IMR-90 (cell line): ENCODE data around the gene LRPAP1. TPM values are rescaled to one million over a fixed set of nuclear protein-coding genes. Genes with fewer than 3 reads are reported as not detected.
"Not testable (repeated sequence)": the region's sequence is repeated elsewhere in the genome, so short reads cannot be mapped to it uniquely, and the experiment has no call there.

Source experiments
- ATAC-seq: fragments of 200-7000 bp; cut with Tn5 transposase; 2 replicates; pipeline ENCODE4 v1.9.1; 2020; ENCODE audit warnings: low read depth, mild to moderate bottlenecking, moderate library complexity
- BruUV-seq: library from RNA; stranded (reverse); fragments of 400-500 nt; replicated peaks from 2 replicates; lab custom pipeline; 2021; lab: Mats Ljungman, UMichigan
- CTCF ChIA-PET: fragments of 300-600 bp; formaldehyde crosslinking; extraction: SDS; loops from one replicate; lab custom pipeline; 2021; ENCODE audit warnings: antibody characterized with exemption; lab: Yijun Ruan, JAX
- POLR2A ChIA-PET: fragments of 300-600 bp; sonication (Branson Sonifier 250); formaldehyde crosslinking; loops from one replicate; lab custom pipeline; 2022; ENCODE audit warnings: antibody characterized with exemption; ENCODE audit not compliant: unreplicated experiment; lab: Charles Lee
- DNase-seq: peaks from one replicate; pipeline ENCODE4 v3.0.0; 2013
- H2AFZ ChIP-seq: replicated peaks from 2 replicates; pipeline ENCODE3; 2013; ENCODE audit warnings: low read length, mild to moderate bottlenecking; ENCODE audit not compliant: poor library complexity
- H2AK5ac ChIP-seq: 2 replicates; pipeline ENCODE4 v1.6.1; 2013; ENCODE audit warnings: low read depth, low read length, inconsistent platforms
- H2AK9ac ChIP-seq: replicated peaks from 2 replicates; pipeline ENCODE3; 2013; ENCODE audit warnings: mild to moderate bottlenecking, low read depth, low read length, moderate library complexity; ENCODE audit not compliant: poor library complexity
- H2BK120ac ChIP-seq: 2 replicates; pipeline ENCODE4 v1.6.1; 2013; ENCODE audit warnings: low read depth, low read length, inconsistent platforms
- H2BK15ac ChIP-seq: 3 replicates; pipeline ENCODE4 v1.6.1; 2013; ENCODE audit warnings: low read depth, low read length, inconsistent platforms
- H2BK20ac ChIP-seq: 2 replicates; pipeline ENCODE4 v1.6.1; 2013; ENCODE audit warnings: low read depth, mild to moderate bottlenecking, inconsistent platforms, low read length, moderate library complexity
- H2BK5ac ChIP-seq: 2 replicates; pipeline ENCODE4 v1.6.1; 2013; ENCODE audit warnings: mild to moderate bottlenecking, low read depth, low read length, inconsistent platforms; ENCODE audit not compliant: poor library complexity, severe bottlenecking
- H3K14ac ChIP-seq: replicated peaks from 2 replicates; pipeline ENCODE4 v1.6.1; 2013; ENCODE audit warnings: low read depth, low read length, inconsistent platforms
- H3K18ac ChIP-seq: 2 replicates; pipeline ENCODE4 v1.6.1; 2013; ENCODE audit warnings: low read depth, low read length, control low read depth
- H3K23ac ChIP-seq: 2 replicates; pipeline ENCODE4 v1.6.1; 2013; ENCODE audit warnings: low read depth, low read length, inconsistent platforms
- H3K27ac ChIP-seq: 2 replicates; pipeline ENCODE4 v1.5.1; 2013; ENCODE audit warnings: mild to moderate bottlenecking, control low read depth, low read length; ENCODE audit not compliant: insufficient read depth
- H3K27me3 ChIP-seq: 2 replicates; pipeline ENCODE4 v1.6.1; 2013; ENCODE audit warnings: low read length; ENCODE audit not compliant: control insufficient read depth, insufficient read depth
- H3K36me3 ChIP-seq: 2 replicates; pipeline ENCODE4 v1.6.1; 2013; ENCODE audit warnings: low read length, mixed read lengths; ENCODE audit not compliant: control insufficient read depth, insufficient read depth
- H3K4ac ChIP-seq: 2 replicates; pipeline ENCODE4 v1.6.1; 2013; ENCODE audit warnings: low read depth, low read length, inconsistent platforms
- H3K4me1 ChIP-seq: 2 replicates; pipeline ENCODE4 v1.6.1; 2013; ENCODE audit warnings: low read length, mixed read lengths; ENCODE audit not compliant: control insufficient read depth, insufficient read depth
- H3K4me2 ChIP-seq: 2 replicates; pipeline ENCODE4 v1.6.1; 2013; ENCODE audit warnings: low read depth, mild to moderate bottlenecking, control low read depth, low read length, moderate library complexity
- H3K4me3 ChIP-seq: 2 replicates; pipeline ENCODE4 v1.5.1; 2013; ENCODE audit warnings: low read depth, mild to moderate bottlenecking, control low read depth, low read length, moderate library complexity; ENCODE audit not compliant: insufficient read depth
- H3K56ac ChIP-seq: 2 replicates; pipeline ENCODE4 v1.6.1; 2013; ENCODE audit warnings: low read length, inconsistent platforms; ENCODE audit not compliant: insufficient read depth; ENCODE audit errors: extremely low read depth
- H3K79me1 ChIP-seq, 2 experiments: 2 replicates each; pipeline ENCODE4 v1.6.1; 2013; ENCODE audit warnings: low read length in 2 of 2, inconsistent platforms in 1 of 2, low read depth in 1 of 2
- H3K9ac ChIP-seq: 2 replicates; pipeline ENCODE4 v1.6.1; 2013; ENCODE audit warnings: low read depth, low read length, control low read depth
- H3K9me1 ChIP-seq: 2 replicates; pipeline ENCODE4 v1.6.1; 2013; ENCODE audit warnings: low read length, inconsistent platforms; ENCODE audit not compliant: insufficient read depth
- H3K9me3 ChIP-seq: 2 replicates; pipeline ENCODE4 v1.6.1; 2013; ENCODE audit warnings: low read length; ENCODE audit not compliant: control insufficient read depth, insufficient read depth
- H4K20me1 ChIP-seq: 2 replicates; pipeline ENCODE4 v1.6.1; 2013; ENCODE audit warnings: low read length, inconsistent platforms; ENCODE audit not compliant: insufficient read depth
- H4K5ac ChIP-seq: 2 replicates; pipeline ENCODE4 v1.6.1; 2013; ENCODE audit warnings: mild to moderate bottlenecking, low read depth, low read length, control low read depth
- H4K8ac ChIP-seq, 2 experiments: 2 replicates each; pipeline ENCODE4 v1.6.1; 2013; ENCODE audit warnings: low read depth in 2 of 2, low read length in 2 of 2, control low read depth in 1 of 2, inconsistent platforms in 1 of 2
- H4K91ac ChIP-seq: 2 replicates; pipeline ENCODE4 v1.6.1; 2013; ENCODE audit warnings: low read depth, low read length, inconsistent platforms; ENCODE audit not compliant: insufficient read depth
- MAZ ChIP-seq: IDR thresholded peaks from 2 replicates; pipeline ENCODE4 v1.6.1; 2012; ENCODE audit warnings: low read depth, mild to moderate bottlenecking, low read length, improper control_type of control experiment, moderate library complexity, borderline replicate concordance
- MXI1 ChIP-seq: IDR thresholded peaks from 2 replicates; pipeline ENCODE4 v1.6.1; 2012; ENCODE audit warnings: low read depth, mild to moderate bottlenecking, low read length, moderate library complexity, borderline replicate concordance
- NFE2L2 ChIP-seq: fragments of 150-350 bp; IDR thresholded peaks from 2 replicates; pipeline ENCODE4 v1.6.1; 2016; ENCODE audit warnings: low read depth, mild to moderate bottlenecking, low read length
- RCOR1 ChIP-seq: IDR thresholded peaks from 2 replicates; pipeline ENCODE4 v1.6.1; 2012; ENCODE audit warnings: mild to moderate bottlenecking, low read length, improper control_type of control experiment; ENCODE audit not compliant: insufficient replicate concordance
- WGBS, 2 experiments: methylation state at CpG; one replicate each; pipeline versions ENCODE4 v1.1.5 to v1.1.7; 2013; ENCODE audit warnings: missing lambda C conversion rate in 2 of 2; ENCODE audit not compliant: insufficient read length in 1 of 2; ENCODE audit errors: extremely low coverage in 2 of 2; 5-methylcytosine and 5-hydroxymethylcytosine counted together
- dilution Hi-C: fragments of 300-500 bp; cut with HindIII; formaldehyde crosslinking; loops from one replicate; pipeline ENCODE4 v1.14.3; 2018; ENCODE audit warnings: low sequenced_read_pairs; ENCODE audit not compliant: unreplicated experiment
- in situ Hi-C: fragments of 300-500 bp; cut with MboI; formaldehyde crosslinking; loops from 3 replicates; pipeline ENCODE4 v1.14.3; 2019; ENCODE audit warnings: low sequenced_read_pairs, inconsistent platforms, mixed read lengths
- intact Hi-C: fragments of 100-400 bp; cut with micrococcal nuclease; formaldehyde crosslinking; loops from 2 replicates; pipeline ENCODE4 v1.10.0; 2022
- polyA plus RNA-seq, 3 experiments: library from polyadenylated mRNA; depleted of rRNA; stranded (reverse); fragments of >200 nt; gene quantifications; 2 replicates each; pipeline ENCODE4 v1.2.3, GENCODE V29; 2012; ENCODE audit warnings: low replicate concordance in 1 of 3
- total RNA-seq: library from RNA; depleted of rRNA; stranded (reverse); fragments of >200 nt; gene quantifications from 2 replicates; pipeline ENCODE4 v1.2.3, GENCODE V29; 2012

The LRPAP1 gene
- total and polyA plus RNA-seq, 2 of the 4 experiments (the other 2 are of a cell fraction) = 135 to 175 TPM

DNA sequence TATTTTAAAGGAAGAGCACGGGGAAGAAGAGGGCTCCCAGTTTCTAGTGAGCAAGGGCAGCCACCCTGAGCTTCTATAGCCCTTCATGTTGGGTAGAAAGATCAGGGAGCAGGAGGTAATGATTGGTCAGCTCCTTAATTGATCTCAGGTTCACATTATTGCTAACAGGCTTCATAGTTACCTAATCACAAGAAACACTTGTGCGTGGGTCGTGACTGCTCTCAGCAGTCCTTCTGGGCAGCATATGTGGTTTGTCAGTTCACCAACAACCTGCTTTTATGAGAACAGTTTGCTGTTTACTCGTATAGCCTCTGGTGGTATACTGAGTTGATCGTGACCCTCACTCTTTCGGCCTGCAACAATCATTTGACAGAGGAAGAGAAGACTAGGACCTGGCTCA lies 73.9 kb downstream of the LRPAP1 start:
- H3K4me2 ChIP-seq = no peak overlapping the region
- DNase-seq (no peak), ATAC-seq (no peak)
- H2BK20ac ChIP-seq = no peak overlapping the region
- dilution Hi-C loops = no loop called here
- 89% methylated on average over 3 of the region's 6 CpGs; no CpG with 5 or more reads in 1 of the 2 experiments for WGBS, 2 experiments
- no peak overlapping the region for H3K14ac ChIP-seq
- no peaks in the 10 kb centered on the region for H4K20me1 ChIP-seq
- peaks cover 33% of the 10 kb centered on the region for H3K27me3 ChIP-seq
- H3K9me1 ChIP-seq = no peaks in the 10 kb centered on the region
- no peak overlapping the region for H2BK5ac ChIP-seq
- BruUV-seq = no TSS peak
- H3K23ac ChIP-seq = no peak overlapping the region
- no peak overlapping the region for H3K56ac ChIP-seq
- TF ChIP-seq MXI1 (no peak), MAZ (no peak), RCOR1 (no peak), NFE2L2 (no peak)
- H3K9me3 ChIP-seq = peaks cover 9% of the 10 kb centered on the region
- no peak overlapping the region for H3K4me3 ChIP-seq
- no peak overlapping the region for H3K27ac ChIP-seq
- no peak overlapping the region for H3K4ac ChIP-seq
- no peak overlapping the region for H4K8ac ChIP-seq
- H4K5ac ChIP-seq = no peak overlapping the region
- H3K79me1 ChIP-seq = no peaks in the 10 kb centered on the region
- no peak overlapping the region for H2AK5ac ChIP-seq
- intact Hi-C loops = no loop called here
- no peaks in the 10 kb centered on the region for H3K4me1 ChIP-seq
- H3K18ac ChIP-seq = no peak overlapping the region
- H3K36me3 ChIP-seq = no peaks in the 10 kb centered on the region
- no peak overlapping the region for H2AK9ac ChIP-seq
- CTCF ChIA-PET = no interaction called here
- in situ Hi-C loops = no loop called here
- no peak overlapping the region for H2BK15ac ChIP-seq
- no peak overlapping the region for H2AFZ ChIP-seq
- POLR2A ChIA-PET = no interaction called here
- H4K91ac ChIP-seq = no peak overlapping the region
- no peak overlapping the region for H2BK120ac ChIP-seq
- no peak overlapping the region for H3K9ac ChIP-seq

DNA sequence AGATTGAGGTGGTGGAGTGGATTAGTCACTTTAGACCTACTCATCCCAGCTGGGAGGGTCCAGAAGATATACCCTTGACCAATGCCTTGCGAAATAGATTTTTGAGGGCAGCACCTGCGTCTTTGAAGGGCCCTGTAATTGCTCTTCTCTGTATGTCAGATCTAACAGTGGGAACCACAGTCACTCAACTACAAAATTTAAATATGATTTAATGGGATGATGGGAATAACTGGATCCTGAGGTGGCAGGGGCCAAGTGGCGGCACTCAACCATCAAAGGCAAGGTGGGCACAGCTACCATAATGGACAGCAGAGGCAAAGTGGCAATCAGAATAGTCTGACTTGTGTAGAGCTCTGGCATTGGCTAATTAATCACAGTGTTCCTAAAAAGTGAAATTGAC lies 76.6 kb downstream of the LRPAP1 start:
- H4K20me1 ChIP-seq, H3K4ac ChIP-seq, H4K8ac ChIP-seq, H2AK9ac ChIP-seq, H4K5ac ChIP-seq, H3K79me1 ChIP-seq, H2BK20ac ChIP-seq, H4K91ac ChIP-seq, in situ Hi-C loops, H2AK5ac ChIP-seq, DNase-seq, H3K9me1 ChIP-seq, dilution Hi-C loops, H3K14ac ChIP-seq, CTCF ChIA-PET, BruUV-seq, H3K9ac ChIP-seq, intact Hi-C loops, H2BK15ac ChIP-seq, H3K4me3 ChIP-seq, ATAC-seq, POLR2A ChIA-PET, H3K56ac ChIP-seq, H3K9me3 ChIP-seq, H3K27ac ChIP-seq, H2BK120ac ChIP-seq, H2AFZ ChIP-seq, H2BK5ac ChIP-seq, H3K23ac ChIP-seq, H3K36me3 ChIP-seq, H3K4me1 ChIP-seq, H3K4me2 ChIP-seq, H3K18ac ChIP-seq: not testable (repeated sequence)
- peaks cover 10% of the 10 kb centered on the region for H3K27me3 ChIP-seq
- 100% methylated on average over 1 of the region's 3 CpGs; no CpG with 5 or more reads in 1 of the 2 experiments for WGBS, 2 experiments
